ENCODE data around the gene WARS2.
A peak's percentile ranks its signal among the peaks of the same experiment; 100 is the strongest.
"Not testable (repeated sequence)": the region's sequence is repeated elsewhere in the genome, so short reads cannot be mapped to it uniquely, and the experiment has no call there.

The WARS2 gene

DNA sequence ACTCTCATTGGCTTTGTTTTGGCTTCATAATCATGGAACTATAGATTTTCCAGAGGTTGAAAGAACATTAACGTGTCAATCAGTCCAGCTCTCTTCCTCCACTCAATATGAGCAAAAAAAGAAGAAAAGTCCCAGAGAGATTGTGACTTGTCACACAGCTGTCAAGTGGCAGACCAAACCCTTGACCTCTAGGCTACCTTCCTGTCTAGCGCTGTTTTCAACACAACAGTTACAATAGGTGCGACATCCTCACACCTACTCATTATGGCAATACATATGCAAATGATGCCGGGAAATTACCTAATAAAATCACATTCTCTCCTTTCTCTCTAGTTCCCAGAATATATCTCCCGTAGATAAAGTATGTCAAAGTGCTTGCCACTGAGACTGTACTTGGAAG, 1.1 kb downstream of the WARS2 start:
- DNase-seq = peak; percentile 17

DNA sequence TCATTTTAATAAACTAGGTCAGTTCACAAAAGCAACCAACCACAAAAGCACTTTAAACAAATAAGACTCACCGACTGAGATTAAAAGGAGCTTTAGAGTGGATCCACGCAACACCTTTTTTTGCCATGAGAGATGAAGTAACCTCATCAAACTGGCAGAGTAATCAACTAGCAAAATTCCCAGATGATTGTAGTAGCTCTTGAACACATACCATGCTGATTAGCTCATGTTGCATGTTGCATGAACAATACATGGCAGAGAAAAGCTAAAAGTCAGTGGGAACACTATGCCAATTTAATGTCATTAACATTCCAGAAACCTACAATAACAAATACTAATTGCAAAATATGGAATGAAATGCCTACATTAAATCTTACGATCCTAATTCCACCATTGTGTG, 4.1 kb downstream of the WARS2 start:
- DNase-seq = no peak

GRCh38 chr1:119133987-119134386, 6.5 kb downstream of the WARS2 start:
- DNase-seq = no peak

GRCh38 chr1:119132179-119132578, 8.3 kb downstream of the WARS2 start:
- DNase-seq = no peak

- DNase-seq = no peak
Observed at GRCh38 chr1:119125874-119126273, 14.6 kb downstream of the WARS2 start.

DNA sequence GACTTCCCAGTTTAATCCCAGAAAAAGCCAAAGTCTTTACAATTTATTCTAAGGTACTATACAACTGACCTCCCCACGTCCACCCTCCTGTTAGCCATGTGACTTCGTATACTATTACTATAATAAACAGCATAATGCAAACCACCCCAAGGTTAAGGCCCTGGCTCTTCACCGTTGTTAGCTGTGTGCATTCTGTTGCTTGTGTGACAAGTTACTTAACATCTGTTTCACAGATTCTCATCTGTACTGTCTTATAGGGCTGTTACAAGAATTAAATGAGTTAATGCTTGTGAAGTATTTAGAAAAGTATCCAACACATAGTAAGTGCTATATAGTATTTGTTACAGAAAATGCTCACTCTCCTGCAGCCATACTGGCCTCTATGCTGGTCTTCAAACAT, 15.7 kb downstream of the WARS2 start:
- no peak for DNase-seq

- not testable (repeated sequence) for DNase-seq
Observed at GRCh38 chr1:119121872-119122271, 18.6 kb downstream of the WARS2 start.

DNA sequence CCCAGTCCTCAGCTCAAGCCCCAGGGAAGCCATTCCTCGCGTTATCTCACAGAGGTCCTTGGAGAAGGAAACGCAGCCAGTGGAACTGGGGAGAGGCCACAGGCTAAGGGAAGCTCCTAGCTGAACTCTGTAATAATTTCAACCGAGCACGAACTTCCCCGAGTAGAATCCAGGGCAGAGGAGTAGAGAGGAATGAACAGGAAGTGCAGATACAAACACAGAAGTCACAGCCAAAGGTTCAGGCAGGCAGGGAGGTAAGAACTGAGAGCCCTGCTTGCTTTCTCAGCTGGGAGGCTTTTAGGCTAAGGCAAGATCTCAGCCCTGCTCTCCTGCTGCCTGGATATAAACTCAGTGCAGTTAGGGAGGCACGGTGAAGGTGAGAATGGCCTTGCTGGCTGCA, 23.7 kb downstream of the WARS2 start:
- no peak for DNase-seq

GRCh38 chr1:119115736-119116135, 24.7 kb downstream of the WARS2 start:
- no peak for DNase-seq

DNA sequence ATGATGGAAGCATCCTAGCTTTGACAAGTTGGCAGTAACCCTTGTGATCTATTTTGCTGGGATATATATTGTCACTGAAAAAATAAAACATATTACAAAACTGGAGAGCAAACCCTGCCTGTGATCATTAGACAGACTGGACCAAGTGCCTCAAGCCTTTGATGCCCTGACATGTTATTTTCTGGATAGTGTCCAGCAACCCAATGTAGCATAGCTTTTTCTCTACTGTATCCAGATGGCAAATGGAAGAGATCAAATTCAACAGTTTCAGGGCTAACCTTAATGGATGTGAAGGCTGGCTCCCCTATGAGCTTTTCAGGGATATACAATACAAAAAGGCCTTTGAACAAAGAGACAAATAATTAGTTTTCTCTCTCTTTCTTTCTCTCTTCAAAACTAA, 25.1 kb downstream of the WARS2 start:
- DNase-seq = peak; percentile 66

- peak; percentile 58 for DNase-seq
Observed at GRCh38 chr1:119114786-119115185, 25.7 kb downstream of the WARS2 start.

DNA sequence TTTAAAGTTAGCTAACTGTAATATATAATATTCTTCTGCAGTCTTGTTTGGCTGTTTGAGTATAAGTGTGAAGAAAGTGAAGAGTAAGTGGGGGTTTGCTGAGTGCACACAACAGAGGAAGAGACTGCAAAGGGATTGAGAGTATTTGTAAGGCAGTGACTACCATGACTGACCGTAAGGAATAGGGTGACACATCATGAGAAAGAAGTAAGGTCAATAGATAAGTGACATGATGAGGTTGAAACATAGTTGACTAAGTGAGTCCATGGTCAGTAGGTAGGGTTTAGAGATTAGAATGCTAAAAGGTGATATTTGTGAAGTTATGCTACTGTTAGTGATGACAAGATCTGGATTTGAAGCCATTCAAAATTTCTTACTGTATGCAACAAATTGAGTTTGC, 27.7 kb downstream of the WARS2 start:
- no peak for DNase-seq

DNA sequence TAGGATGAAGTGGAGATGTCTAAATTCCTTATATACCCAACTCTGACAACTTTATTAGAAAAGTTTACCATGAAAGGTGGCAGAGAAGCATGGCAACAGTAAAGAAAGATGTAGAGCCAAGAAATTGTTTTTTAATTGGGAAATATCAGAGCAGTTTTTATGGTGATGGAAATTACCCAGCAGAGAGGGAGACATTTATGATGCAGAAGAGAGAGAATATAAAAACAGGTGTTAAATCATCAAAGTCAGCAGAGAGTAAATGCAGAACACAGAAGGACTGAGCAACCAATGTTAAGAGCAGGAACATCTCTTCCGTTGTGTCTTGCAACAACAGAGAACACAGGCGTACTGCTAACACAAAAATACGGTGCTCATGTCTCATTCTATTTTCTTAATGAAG, 28.2 kb downstream of the WARS2 start:
- no peak for DNase-seq

- no peak for DNase-seq
Observed at GRCh38 chr1:119108988-119109387, 31.5 kb downstream of the WARS2 start.

- no peak for DNase-seq
Observed at GRCh38 chr1:119103764-119104163, 36.7 kb downstream of the WARS2 start.

DNA sequence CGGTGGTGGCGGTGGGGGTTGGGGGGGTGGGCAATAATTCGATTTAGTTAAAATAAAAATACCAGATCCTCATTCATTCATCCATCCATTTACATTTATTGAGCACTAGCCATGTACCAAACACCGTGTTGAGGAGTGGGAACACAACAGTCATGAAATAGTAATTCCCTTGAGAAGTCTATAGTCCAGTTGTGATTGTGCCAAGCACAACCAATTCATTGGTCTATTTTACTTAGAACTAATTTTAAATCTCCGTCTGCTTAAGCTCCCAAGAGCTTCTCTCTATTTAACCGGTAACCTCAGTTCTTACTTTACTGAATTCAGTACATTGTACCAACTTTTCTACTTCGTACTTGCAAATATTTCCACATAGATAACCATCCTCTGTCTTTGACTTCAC, 38.4 kb downstream of the WARS2 start:
- no peak for DNase-seq

DNA sequence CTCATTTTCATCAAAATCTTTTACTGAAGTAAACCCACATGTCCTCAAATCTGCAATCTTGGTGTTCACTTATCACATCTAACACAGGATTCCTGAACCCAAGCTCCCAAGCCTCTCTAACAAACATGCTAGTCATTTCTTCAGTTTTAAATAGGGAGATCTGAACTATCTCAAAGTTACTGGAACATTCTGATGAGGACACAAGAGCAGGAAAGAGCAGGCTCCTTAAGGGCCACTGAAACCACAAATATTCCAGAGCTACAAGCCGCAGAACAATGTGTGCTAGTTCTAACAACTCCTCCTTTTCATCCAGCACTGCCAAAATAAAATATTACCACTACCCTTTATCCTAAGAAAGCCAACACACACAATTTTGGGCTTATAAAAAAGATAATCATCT, 38.9 kb downstream of the WARS2 start:
- no peak for DNase-seq

- DNase-seq = no peak
Observed at GRCh38 chr1:119099775-119100174, 40.7 kb downstream of the WARS2 start.

GRCh38 chr1:119097380-119097779, 43.1 kb downstream of the WARS2 start:
- DNase-seq = no peak

- DNase-seq = no peak
Observed at GRCh38 chr1:119093721-119094120, 46.7 kb downstream of the WARS2 start.

GRCh38 chr1:119091618-119092017, 48.8 kb downstream of the WARS2 start:
- DNase-seq = no peak

GRCh38 chr1:119090250-119090649, 50.2 kb downstream of the WARS2 start:
- no peak for DNase-seq

DNA sequence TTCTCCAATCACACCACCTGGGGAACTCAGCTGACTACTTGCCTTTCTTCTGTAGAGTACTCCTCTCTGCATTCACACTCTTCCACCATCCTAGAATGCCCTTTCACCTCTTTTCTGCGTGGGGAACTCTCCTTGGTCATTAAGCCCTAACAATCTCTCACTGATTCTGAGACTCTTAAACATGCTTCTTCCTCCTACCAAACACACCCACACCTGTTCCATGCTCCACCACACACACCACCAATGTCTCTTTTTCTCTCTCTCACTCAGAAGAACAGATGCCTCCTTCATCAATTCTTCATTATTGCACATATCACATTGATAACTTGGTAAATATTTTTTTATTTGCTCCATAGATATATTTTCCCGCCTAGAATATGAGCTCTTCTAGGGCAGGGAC, 53.6 kb downstream of the WARS2 start:
- no peak for DNase-seq

- DNase-seq = no peak
Observed at GRCh38 chr1:119084798-119085197, 55.7 kb downstream of the WARS2 start.

GRCh38 chr1:119083980-119084379, 56.5 kb downstream of the WARS2 start:
- no peak for DNase-seq

GRCh38 chr1:119083479-119083878, 57.0 kb downstream of the WARS2 start:
- no peak for DNase-seq
